ENCODE data around the gene KIF25.

DNA sequence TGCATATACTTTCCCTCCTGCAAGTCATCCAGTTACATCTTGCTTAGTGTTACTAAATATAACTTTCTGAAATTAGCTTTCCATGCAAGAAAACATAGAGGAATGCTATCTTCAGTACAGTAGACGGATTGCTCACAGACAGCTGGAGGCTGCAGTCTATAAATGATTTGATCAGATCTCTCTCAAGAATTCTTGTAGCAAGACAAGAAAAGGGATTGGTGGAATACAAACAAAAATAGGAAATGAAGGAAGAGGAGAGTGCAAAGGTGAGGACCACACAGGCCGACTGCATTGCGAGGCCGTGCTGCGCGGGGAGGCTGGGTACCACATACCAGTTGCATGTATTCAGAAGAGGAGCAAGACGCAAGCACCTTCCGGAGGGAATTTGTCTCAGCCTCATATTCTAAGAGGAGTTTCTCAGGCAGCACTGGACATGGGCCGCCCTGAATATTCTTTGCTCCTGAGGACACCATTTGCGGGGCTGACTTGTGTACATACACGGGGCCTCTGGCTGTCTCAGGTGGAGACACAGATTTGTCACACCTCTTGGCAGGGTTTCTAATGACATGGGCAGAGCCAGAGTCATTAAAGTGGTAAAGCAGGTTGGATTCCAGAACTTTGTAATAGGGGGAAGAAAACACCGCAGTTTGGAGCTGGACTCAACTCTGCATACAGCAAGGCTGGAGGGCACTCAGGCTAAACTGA is 22.7 kb upstream of the KIF25 start:
- TF ChIP-seq, protein P1, sequence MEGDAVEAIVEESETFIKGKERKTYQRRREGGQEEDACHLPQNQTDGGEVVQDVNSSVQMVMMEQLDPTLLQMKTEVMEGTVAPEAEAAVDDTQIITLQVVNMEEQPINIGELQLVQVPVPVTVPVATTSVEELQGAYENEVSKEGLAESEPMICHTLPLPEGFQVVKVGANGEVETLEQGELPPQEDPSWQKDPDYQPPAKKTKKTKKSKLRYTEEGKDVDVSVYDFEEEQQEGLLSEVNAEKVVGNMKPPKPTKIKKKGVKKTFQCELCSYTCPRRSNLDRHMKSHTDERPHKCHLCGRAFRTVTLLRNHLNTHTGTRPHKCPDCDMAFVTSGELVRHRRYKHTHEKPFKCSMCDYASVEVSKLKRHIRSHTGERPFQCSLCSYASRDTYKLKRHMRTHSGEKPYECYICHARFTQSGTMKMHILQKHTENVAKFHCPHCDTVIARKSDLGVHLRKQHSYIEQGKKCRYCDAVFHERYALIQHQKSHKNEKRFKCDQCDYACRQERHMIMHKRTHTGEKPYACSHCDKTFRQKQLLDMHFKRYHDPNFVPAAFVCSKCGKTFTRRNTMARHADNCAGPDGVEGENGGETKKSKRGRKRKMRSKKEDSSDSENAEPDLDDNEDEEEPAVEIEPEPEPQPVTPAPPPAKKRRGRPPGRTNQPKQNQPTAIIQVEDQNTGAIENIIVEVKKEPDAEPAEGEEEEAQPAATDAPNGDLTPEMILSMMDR (IDR thresholded peaks at IDR 0.05) = no peak
- TF ChIP-seq POLR2A (IDR thresholded peaks at IDR 0.05) = no peak
